ENCODE data around the gene SLC34A2. TPM values are rescaled to one million over a fixed set of nuclear protein-coding genes. Genes with fewer than 3 reads are reported as not detected.

The SLC34A2 gene
- total RNA-seq, 1 experiment from 2014 or later, result 1.7 TPM

- CTCF ChIA-PET, result interaction anchor here (1.2 to 2.4 kb wide), 3 partner anchors 173 to 265 kb away, joined by 3 to 8 read pairs (median 4); no protein-coding TSS in a partner anchor
- DNase-seq (ENCODE audit: low spot score) (no peak), ATAC-seq (no peak)
- H3K36me3 Mint-ChIP-seq, result peaks cover 6% of the 10 kb centered on the region
- TF ChIP-seq ZNF423 (CRISPR knock-in tag; IDR thresholded peaks at IDR 0.05) (no peak), SP1 (CRISPR knock-in tag; conservative IDR thresholded peaks at IDR 0.05) (no peak), NR1H2 (CRISPR knock-in tag; IDR thresholded peaks at IDR 0.05) (no peak), ZNF396 (CRISPR knock-in tag; IDR thresholded peaks at IDR 0.05; ENCODE audit: borderline replicate concordance) (no peak), NFYB (CRISPR knock-in tag; conservative IDR thresholded peaks at IDR 0.05; ENCODE audit: low read depth) (no peak), E2F5 (CRISPR knock-in tag; IDR thresholded peaks at IDR 0.05) (no peak), AFF4 (CRISPR knock-in tag; IDR thresholded peaks at IDR 0.05; ENCODE audit: borderline replicate concordance) (no peak)
- no peak overlapping the region for H3K27ac Mint-ChIP-seq
- no peaks in the 10 kb centered on the region for H3K4me1 Mint-ChIP-seq
- POLR2A ChIA-PET, result no interaction called here
- no peak overlapping the region for H3K4me3 Mint-ChIP-seq
- H3K27me3 Mint-ChIP-seq (ENCODE audit: low read depth), result no peaks in the 10 kb centered on the region
- peaks cover 8% of the 10 kb centered on the region for H3K9me3 Mint-ChIP-seq
These were observed 48.9 kb downstream of the SLC34A2 start for GRCh38 chr4:25704516-25704915.

- DNase-seq (ENCODE audit: low spot score) (no peak), ATAC-seq (peak; percentile 57)
- Mint-ChIP-seq H3K4me1 (no peaks in the 10 kb centered on the region), H3K27me3 (ENCODE audit: low read depth) (no peaks in the 10 kb centered on the region), H3K27ac (no peak overlapping the region), H3K36me3 (peaks cover 8% of the 10 kb centered on the region), H3K9me3 (peaks cover 11% of the 10 kb centered on the region), H3K4me3 (no peak overlapping the region)
- ChIA-PET CTCF (no interaction called here), POLR2A (no interaction called here)
- TF ChIP-seq HMGXB4 (CRISPR knock-in tag; IDR thresholded peaks at IDR 0.05) (no peak), PRRX2 (CRISPR knock-in tag; IDR thresholded peaks at IDR 0.05) (no peak), CDX4 (CRISPR knock-in tag; IDR thresholded peaks at IDR 0.05; ENCODE audit: borderline replicate concordance) (no peak), SMAD4 (CRISPR knock-in tag; IDR thresholded peaks at IDR 0.05) (no peak), PRDM15 (CRISPR knock-in tag; IDR thresholded peaks at IDR 0.05) (no peak), NFE2L1 (CRISPR knock-in tag; IDR thresholded peaks at IDR 0.05) (no peak), TP53 (CRISPR knock-in tag; IDR thresholded peaks at IDR 0.05) (no peak), HMGA2 (CRISPR knock-in tag; IDR thresholded peaks at IDR 0.05) (no peak), ZMAT4 (CRISPR knock-in tag; IDR thresholded peaks at IDR 0.05) (no peak), CBFB (CRISPR knock-in tag; IDR thresholded peaks at IDR 0.05; ENCODE audit: low read depth) (no peak), KAT7 (CRISPR knock-in tag; IDR thresholded peaks at IDR 0.05; ENCODE audit: borderline replicate concordance) (no peak), ZBTB43 (CRISPR knock-in tag; IDR thresholded peaks at IDR 0.05) (no peak), USF1 (CRISPR knock-in tag; IDR thresholded peaks at IDR 0.05) (no peak), MLX (CRISPR knock-in tag; IDR thresholded peaks at IDR 0.05) (no peak)
These were observed 55.0 kb downstream of the SLC34A2 start for GRCh38 chr4:25710637-25711036.

Data from WTC11 (cell line).